Effector CD4-positive, alpha-beta T cell (primary cell): Measurements from ENCODE around the gene CA10.

ENCODE experiments used
- DNase-seq: peaks from one replicate; pipeline ENCODE4 v3.0.0-alpha.2; 2020

CA10 gene

GRCh38 chr17:51855806-51856205, 302.7 kb downstream of the CA10 start:
- no peak for DNase-seq

- DNase-seq: no peak
Observed at GRCh38 chr17:51853857-51854256, 304.7 kb downstream of the CA10 start.

GRCh38 chr17:51852603-51853002, 305.9 kb downstream of the CA10 start:
- no peak for DNase-seq

GRCh38 chr17:51850201-51850600, 308.3 kb downstream of the CA10 start:
- no peak for DNase-seq

GRCh38 chr17:51848451-51848850, 310.1 kb downstream of the CA10 start:
- no peak for DNase-seq

- no peak for DNase-seq
Observed at GRCh38 chr17:51846566-51846965, 311.9 kb downstream of the CA10 start.

- no peak for DNase-seq
Observed at GRCh38 chr17:51845776-51846175, 312.7 kb downstream of the CA10 start.

GRCh38 chr17:51842763-51843162, 315.8 kb downstream of the CA10 start:
- DNase-seq: no peak

- no peak for DNase-seq
Observed at GRCh38 chr17:51841669-51842068, 316.8 kb downstream of the CA10 start.

- DNase-seq: no peak
Observed at GRCh38 chr17:51840688-51841087, 317.8 kb downstream of the CA10 start.

- no peak for DNase-seq
Observed at GRCh38 chr17:51833620-51834019, 324.9 kb downstream of the CA10 start.

GRCh38 chr17:51833045-51833444, 325.5 kb downstream of the CA10 start:
- DNase-seq: no peak

- no peak for DNase-seq
Observed at GRCh38 chr17:51830886-51831285, 327.6 kb downstream of the CA10 start.

- no peak for DNase-seq
Observed at GRCh38 chr17:51830451-51830850, 328.1 kb downstream of the CA10 start.

GRCh38 chr17:51828901-51829300, 329.6 kb downstream of the CA10 start:
- DNase-seq: no peak

GRCh38 chr17:51827140-51827539, 331.4 kb downstream of the CA10 start:
- DNase-seq: no peak

GRCh38 chr17:51820766-51821165, 337.7 kb downstream of the CA10 start:
- no peak for DNase-seq

GRCh38 chr17:51820252-51820651, 338.3 kb downstream of the CA10 start:
- DNase-seq: no peak

- DNase-seq: no peak
Observed at GRCh38 chr17:51819341-51820219, 338.9 kb downstream of the CA10 start.

GRCh38 chr17:51818777-51819176, 339.7 kb downstream of the CA10 start:
- DNase-seq: no peak

- DNase-seq: no peak
Observed at GRCh38 chr17:51817955-51818354, 340.6 kb downstream of the CA10 start.

- no peak for DNase-seq
Observed at GRCh38 chr17:51817117-51817516, 341.4 kb downstream of the CA10 start.

- DNase-seq: no peak
Observed at GRCh38 chr17:51815097-51815496, 343.4 kb downstream of the CA10 start.

- DNase-seq: no peak
Observed at GRCh38 chr17:51814521-51814920, 344.0 kb downstream of the CA10 start.

GRCh38 chr17:51813784-51814174, 344.7 kb downstream of the CA10 start:
- DNase-seq: no peak
